ENCODE results near the gene CHST3.

The CHST3 gene

GRCh38 chr10:71989661-71990454, 25.7 kb downstream of the CHST3 start:
- no peak for DNase-seq (ENCODE audit: low spot score)

- no peak for DNase-seq (ENCODE audit: low spot score)
These were observed 26.6 kb downstream of the CHST3 start for GRCh38 chr10:71990706-71991269.

GRCh38 chr10:71995449-71995848, 31.3 kb downstream of the CHST3 start:
- no peak for DNase-seq (ENCODE audit: low spot score)

- no peak for DNase-seq (ENCODE audit: low spot score)
These were observed 31.8 kb downstream of the CHST3 start for GRCh38 chr10:71995887-71996575.

GRCh38 chr10:71996592-71997371, 32.6 kb downstream of the CHST3 start:
- no peak for DNase-seq (ENCODE audit: low spot score)

- no peak for DNase-seq (ENCODE audit: low spot score)
These were observed 34.1 kb downstream of the CHST3 start for GRCh38 chr10:71998119-71998839.

GRCh38 chr10:71998840-71999194, 34.6 kb downstream of the CHST3 start:
- DNase-seq (ENCODE audit: low spot score): no peak

GRCh38 chr10:71999360-72000072, 35.3 kb downstream of the CHST3 start:
- DNase-seq (ENCODE audit: low spot score): no peak

- no peak for DNase-seq (ENCODE audit: low spot score)
These were observed 36.2 kb downstream of the CHST3 start for GRCh38 chr10:72000073-72001032.

GRCh38 chr10:72001033-72001395, 36.8 kb downstream of the CHST3 start:
- no peak for DNase-seq (ENCODE audit: low spot score)

- no peak for DNase-seq (ENCODE audit: low spot score)
These were observed 38.4 kb downstream of the CHST3 start for GRCh38 chr10:72002354-72003295.

GRCh38 chr10:72006026-72006425, 41.8 kb downstream of the CHST3 start:
- no peak for DNase-seq (ENCODE audit: low spot score)

GRCh38 chr10:72007246-72007892, 43.2 kb downstream of the CHST3 start:
- no peak for DNase-seq (ENCODE audit: low spot score)

GRCh38 chr10:72008096-72008981, 44.1 kb downstream of the CHST3 start:
- no peak for DNase-seq (ENCODE audit: low spot score)

- no peak for DNase-seq (ENCODE audit: low spot score)
These were observed 44.8 kb downstream of the CHST3 start for GRCh38 chr10:72009051-72009424.

- no peak for DNase-seq (ENCODE audit: low spot score)
These were observed 45.4 kb downstream of the CHST3 start for GRCh38 chr10:72009425-72010081.

Measured in hematopoietic multipotent progenitor cell treated with erythropoietin and hydrocortisone succinate and interleukin-3 and kit ligand, for 15 days (in vitro differentiated cells).